ENCODE results near the gene KLHDC4.

GRCh38 chr16:87679593-87680271, 86.1 kb downstream of the KLHDC4 start:
- TF ChIP-seq POLR2A (IDR thresholded peaks at IDR 0.05; ENCODE audit: low read depth, low read length) (no peak), POLR2AphosphoS5 (IDR thresholded peaks at IDR 0.05; ENCODE audit: low read depth, low read length) (no peak), TAF1 (IDR thresholded peaks at IDR 0.05; ENCODE audit: low read depth, low read length) (no peak), POU2F2 (IDR thresholded peaks at IDR 0.05; ENCODE audit: low read depth, low read length) (no peak), SPI1 (IDR thresholded peaks at IDR 0.05; ENCODE audit: low read depth, low read length) (no peak), PAX5 (IDR thresholded peaks at IDR 0.05; ENCODE audit: insufficient read depth, low read length, severe bottlenecking) (no peak)

All from GM12891 (cell line).